Breast epithelium (tissue), 3 donors: ENCODE measurements around the gene BAG5.

Source experiments
- CTCF ChIP-seq, 3 donors: fragments of 450-650 bp; IDR thresholded peaks; one replicate each; pipeline ENCODE4 v1.5.1; 2016 to 2017; ENCODE audit warnings: antibody characterized with exemption in 3 of 3, mild to moderate bottlenecking in 3 of 3, moderate library complexity in 3 of 3
- POLR2A ChIP-seq: fragments of 450-650 bp; IDR thresholded peaks from one replicate; pipeline ENCODE4 v1.6.1; 2016; ENCODE audit warnings: antibody characterized with exemption, mild to moderate bottlenecking, moderate library complexity
- POLR2AphosphoS5 ChIP-seq, 3 donors: sonication (generic); formaldehyde crosslinking; IDR thresholded peaks; one replicate each; pipeline ENCODE4 v1.6.1; 2017; ENCODE audit warnings: antibody characterized with exemption in 3 of 3

- TF ChIP-seq CTCF (IDR thresholded peaks at IDR 0.05): no peak
- TF ChIP-seq POLR2AphosphoS5 (IDR thresholded peaks at IDR 0.05): no peak
- TF ChIP-seq POLR2A: no peak
Observed at GRCh38 chr14:103543140-103543539, 19.3 kb downstream of the BAG5 start.
